GM21723 (cell line): Measurements from ENCODE around the gene GUCY2F.
A peak's percentile ranks its signal among the peaks of the same experiment; 100 is the strongest.

Source experiments
- ATAC-seq: cut with Tn5 transposase; IDR thresholded peaks from one replicate; pipeline ENCODE4 v1.9.1; 2021; ENCODE audit warnings: mild to moderate bottlenecking, moderate library complexity; ENCODE audit not compliant: unreplicated experiment

Gene GUCY2F

DNA sequence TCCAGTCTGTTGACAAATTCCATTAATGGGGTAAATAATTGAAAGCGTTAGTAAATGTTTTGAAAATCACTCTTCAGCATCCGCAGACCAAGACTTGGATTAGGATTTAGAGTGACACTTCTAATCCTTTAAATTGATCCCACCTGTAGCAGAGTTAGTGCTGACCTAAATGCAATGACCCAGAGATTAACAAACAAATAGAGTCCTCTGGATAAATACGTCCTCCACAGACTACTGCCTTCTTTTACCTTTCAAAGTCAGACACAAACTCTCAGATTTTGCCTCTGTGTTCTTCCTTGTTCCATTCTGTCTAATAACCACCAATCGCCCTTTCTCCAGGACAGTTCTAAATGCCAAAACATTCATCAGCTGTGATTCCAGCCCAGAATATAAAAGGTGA lies at the start of gene GUCY2F:
GUCY2F (minus strand) TSS at position 101 of the 400 bp plus-strand sequence. CDS start 6,150 bp downstream, outside the sequence.
- no peak for ATAC-seq

DNA sequence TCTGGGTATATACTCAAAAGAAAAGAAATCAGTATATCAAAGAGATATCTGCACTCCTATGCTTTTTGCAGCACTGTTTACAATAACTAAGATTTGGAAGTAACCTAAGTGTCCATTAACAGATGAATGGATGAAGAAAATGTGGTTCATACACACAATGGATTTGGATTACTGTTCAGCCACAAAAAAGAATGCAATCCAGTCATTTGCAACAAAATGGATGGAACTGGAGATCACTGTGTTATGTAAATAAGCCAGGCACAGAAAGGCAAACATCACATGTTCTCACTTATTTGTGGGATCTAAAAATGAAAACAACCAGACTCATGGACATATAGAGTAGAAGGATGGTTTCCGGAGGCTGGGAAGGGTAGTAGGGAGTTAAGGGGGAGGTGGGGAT lies 37.1 kb upstream of the GUCY2F start:
- no peak for ATAC-seq

- ATAC-seq: no peak
Observed at GRCh38 chrX:109511113-109511512, 29.2 kb upstream of the GUCY2F start.

DNA sequence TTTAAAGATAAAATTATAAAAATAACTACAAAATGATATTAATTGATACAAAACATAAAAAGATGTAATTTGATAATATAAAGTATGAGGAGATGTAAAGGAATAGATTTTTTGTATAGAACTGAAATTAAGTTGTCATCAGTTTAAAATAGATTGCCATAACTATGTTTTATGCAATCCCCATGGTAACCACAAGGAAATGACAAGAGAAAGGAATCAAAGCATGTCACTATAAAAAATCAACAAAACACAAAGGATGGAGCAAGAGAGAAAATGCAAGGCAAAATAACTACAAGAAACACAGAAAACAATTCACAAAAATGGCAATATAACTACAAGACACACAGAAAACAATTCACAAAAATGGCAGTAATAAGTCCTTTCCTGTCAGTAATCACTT lies 27.0 kb upstream of the GUCY2F start:
- ATAC-seq: no peak

- no peak for ATAC-seq
Observed at GRCh38 chrX:109501176-109501575, 19.3 kb upstream of the GUCY2F start.

DNA sequence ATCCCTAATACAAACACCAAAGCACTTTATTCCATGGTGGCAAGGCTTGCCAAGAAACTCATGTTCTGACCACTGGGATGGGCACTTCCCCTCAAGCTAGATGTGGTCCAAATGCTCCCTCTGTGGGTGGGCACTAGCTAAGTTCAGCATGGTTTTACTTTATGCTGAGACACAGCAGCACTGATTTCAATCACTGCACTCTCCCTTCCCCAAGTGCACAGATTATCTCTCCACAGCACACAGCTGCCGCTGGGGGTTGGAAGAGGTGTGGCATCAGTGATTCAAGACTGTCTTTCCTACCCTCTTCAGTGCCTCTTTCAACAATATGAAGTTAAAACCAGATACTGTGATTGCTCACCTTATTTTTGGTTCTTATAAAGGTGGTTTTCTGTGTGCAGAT lies 16.5 kb upstream of the GUCY2F start:
- no peak for ATAC-seq

- no peak for ATAC-seq
Observed at GRCh38 chrX:109489174-109489573, 7.3 kb upstream of the GUCY2F start.

- peak; percentile 51 for ATAC-seq
Observed at GRCh38 chrX:109487640-109488039, 5.8 kb upstream of the GUCY2F start.

DNA sequence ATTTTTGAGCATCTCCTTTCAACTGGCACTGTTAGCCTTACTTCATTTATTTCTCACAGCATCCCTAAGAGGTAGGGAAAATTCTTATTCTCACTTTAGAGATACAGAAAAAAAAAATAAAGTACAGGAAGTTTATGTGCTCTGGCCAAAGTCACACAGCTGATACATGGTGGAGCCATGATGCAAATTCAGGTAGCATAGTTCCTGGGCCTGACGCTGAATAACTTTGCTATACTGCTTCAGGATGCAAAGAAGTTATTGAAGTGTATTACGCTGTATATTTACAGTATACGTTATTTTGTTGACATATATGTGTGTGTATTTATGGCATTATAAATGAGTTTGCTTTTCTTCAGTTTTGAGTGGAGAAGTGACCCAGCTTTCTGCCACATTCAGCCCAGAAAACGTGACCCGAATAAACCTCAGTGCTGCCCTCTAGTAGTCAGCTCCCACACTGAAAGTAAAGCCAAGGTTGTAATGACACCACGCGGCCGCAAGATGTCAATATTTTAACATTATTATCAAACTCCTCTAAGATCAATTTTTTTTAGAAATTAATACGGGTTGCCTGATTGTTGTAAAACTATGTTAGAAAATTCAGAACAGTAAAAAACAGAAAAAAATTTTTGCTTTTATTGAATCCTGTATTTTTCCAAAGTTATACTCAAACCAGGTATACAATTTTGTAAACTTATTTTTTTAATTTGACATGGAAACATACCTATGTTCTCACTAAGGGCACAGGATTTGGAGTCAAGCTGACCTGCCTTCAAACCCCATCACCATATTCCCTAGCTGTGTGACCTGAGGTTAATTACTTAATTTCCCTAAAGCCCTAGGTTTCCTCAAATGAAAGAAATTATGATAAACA lies 3.8 kb upstream of the GUCY2F start:
- peak; percentile 89 for ATAC-seq

GRCh38 chrX:109484886-109485285 lies 3.0 kb upstream of the GUCY2F start:
- no peak for ATAC-seq

DNA sequence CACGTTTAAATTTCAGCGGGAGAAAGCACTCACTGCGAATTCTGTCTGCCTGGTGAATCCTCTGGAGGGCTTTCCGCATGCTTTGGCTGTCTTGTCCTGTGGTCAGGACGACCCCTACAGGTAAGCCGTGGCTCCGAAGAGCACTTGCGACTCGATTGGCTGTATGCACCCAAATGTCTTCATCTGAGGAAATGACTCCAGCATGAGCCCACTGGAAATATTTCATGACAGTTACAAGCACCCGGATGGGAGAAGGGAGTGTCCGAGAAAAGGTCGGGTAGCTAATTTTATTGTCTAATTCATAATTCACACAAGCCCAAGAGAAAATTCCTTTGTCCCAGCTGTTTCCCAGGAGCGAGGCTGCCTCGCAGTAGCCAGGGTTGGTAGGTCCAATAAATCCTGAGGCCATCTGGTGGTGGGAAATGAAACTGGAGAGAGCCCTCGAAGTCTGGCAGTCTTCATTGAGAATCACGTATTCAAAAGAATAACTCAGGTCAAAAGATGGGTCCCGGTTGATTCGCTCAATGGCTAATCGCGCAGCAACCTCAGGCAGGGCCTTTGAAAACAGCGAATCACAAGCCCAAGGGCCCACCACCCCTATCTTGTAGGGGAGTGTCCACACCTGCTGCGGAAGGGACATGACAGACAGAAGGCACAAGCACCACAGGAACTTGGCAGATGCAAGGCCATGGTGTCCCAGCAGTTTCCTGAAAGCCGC lies 6.6 kb downstream of the GUCY2F start:
- no peak for ATAC-seq

DNA sequence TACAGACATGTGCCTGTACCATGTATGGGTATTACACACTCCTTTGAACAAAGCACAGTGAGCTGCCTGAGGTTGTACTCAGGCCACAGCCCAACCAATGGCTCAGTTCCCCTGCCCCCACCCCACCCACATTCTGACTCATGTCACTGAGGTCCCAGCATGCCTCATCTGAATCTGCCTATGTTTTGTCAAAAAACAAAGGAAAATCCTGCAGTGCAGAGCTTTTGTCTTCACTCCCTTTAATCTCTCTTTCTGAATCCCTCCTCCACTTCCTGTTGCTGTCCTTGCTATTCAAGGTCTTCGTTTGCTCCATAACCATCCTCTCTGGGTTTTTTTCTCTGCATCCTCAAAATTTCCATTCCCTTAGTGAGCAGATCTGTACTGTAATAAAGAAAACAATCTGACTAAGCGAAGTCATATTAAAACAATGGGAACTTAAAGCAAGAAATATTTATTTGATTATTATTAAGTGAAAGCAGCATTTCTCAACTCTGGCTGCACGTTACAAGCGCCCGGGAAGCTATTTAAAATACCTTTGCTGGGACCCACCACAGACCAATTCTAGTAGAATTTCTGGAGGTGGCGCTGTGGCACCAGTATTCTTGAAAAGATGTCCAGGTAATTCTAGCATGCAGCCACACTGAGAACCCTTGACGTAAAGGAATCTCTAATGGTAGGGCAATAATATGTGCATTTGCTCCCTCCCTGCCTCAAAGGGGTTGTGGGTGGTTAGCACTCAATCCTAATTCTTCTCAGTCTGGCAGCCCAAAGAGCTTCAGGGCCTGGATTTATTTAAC lies 8.7 kb downstream of the GUCY2F start:
- no peak for ATAC-seq

- ATAC-seq: no peak
Observed at GRCh38 chrX:109464231-109464630, 17.7 kb downstream of the GUCY2F start.

GRCh38 chrX:109463784-109464183 lies 18.1 kb downstream of the GUCY2F start:
- no peak for ATAC-seq

- ATAC-seq: no peak
Observed at GRCh38 chrX:109448282-109448938, 33.5 kb downstream of the GUCY2F start.

DNA sequence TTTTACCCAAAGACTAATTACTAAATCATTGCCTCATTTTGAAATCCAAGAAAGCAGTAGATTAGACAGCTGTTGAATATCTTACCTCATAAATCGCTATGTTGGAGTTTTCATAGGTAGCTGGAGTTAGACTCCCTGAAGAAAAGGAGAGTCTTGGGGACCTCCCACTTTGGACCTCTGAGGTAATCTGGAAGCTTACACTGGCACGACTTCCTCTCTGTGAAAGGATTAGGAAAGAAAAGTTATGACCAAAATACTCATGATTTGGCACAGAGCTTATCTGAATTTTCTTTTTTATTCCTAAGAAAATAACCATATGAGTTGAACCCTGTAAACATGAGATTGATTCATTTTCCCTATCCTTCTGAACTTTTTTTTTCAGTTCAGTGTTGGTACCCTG lies 40.6 kb downstream of the GUCY2F start:
- ATAC-seq: no peak

DNA sequence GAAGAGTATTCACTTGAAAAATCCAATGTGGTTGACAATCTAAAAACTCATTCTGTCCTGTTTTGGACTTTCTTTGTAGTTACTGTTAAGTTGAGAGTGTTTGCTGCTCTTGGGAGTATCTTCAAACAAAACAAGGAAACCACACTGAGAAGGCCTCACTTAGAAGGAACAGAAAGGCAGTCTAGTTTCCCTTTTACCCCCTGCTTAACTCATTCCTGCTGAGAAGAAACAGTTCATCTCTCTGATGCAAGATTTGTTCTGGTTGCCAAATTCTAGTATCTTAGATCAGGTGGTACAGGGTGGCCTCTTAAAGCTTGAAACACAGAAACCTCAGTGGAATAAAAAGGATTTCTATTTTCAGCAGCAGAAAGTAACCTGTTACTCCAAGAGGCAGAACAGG lies 41.4 kb downstream of the GUCY2F start:
- peak; percentile 91 for ATAC-seq

- no peak for ATAC-seq
Observed at GRCh38 chrX:109409181-109409580, 72.7 kb downstream of the GUCY2F start.

- ATAC-seq: no peak
Observed at GRCh38 chrX:109403922-109404321, 78.0 kb downstream of the GUCY2F start.

GRCh38 chrX:109399831-109400230 lies 82.1 kb downstream of the GUCY2F start:
- ATAC-seq: no peak

DNA sequence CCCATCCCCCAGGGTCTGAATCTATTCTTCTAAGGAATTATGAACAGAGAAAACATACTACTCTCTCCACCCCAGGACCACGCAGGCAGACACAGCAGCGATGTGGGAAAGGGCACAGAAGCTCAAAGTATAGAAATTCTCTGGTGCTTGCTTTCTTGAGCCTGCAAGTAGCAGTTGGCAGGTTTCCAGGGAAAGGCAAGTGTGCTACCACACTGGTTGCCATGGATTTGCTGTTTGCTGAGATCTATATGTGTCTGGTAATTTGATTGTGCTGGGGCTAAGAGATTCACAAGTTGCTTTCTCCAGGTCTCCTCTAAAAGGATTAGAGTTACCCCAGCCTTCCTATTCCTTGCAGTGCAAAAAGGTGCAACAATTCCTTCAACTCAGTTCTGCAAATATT lies 83.1 kb downstream of the GUCY2F start:
- no peak for ATAC-seq
